IMR-90 (cell line): Measurements from ENCODE around the gene GOT1. TPM values are rescaled to one million over a fixed set of nuclear protein-coding genes. Genes with fewer than 3 reads are reported as not detected.

Experiments used
- ATAC-seq: fragments of 200-7000 bp; cut with Tn5 transposase; 2 replicates; pipeline ENCODE4 v1.9.1; 2020; ENCODE audit warnings: low read depth, mild to moderate bottlenecking, moderate library complexity
- BruUV-seq: library from RNA; stranded (reverse); fragments of 400-500 nt; replicated peaks from 2 replicates; lab custom pipeline; 2021; lab: Mats Ljungman, UMichigan
- CTCF ChIA-PET: fragments of 300-600 bp; formaldehyde crosslinking; extraction: SDS; loops from one replicate; lab custom pipeline; 2021; ENCODE audit warnings: antibody characterized with exemption; lab: Yijun Ruan, JAX
- POLR2A ChIA-PET: fragments of 300-600 bp; sonication (Branson Sonifier 250); formaldehyde crosslinking; loops from one replicate; lab custom pipeline; 2022; ENCODE audit warnings: antibody characterized with exemption; ENCODE audit not compliant: unreplicated experiment; lab: Charles Lee
- DNase-seq: peaks from one replicate; pipeline ENCODE4 v3.0.0; 2013
- H2AFZ ChIP-seq: replicated peaks from 2 replicates; pipeline ENCODE3; 2013; ENCODE audit warnings: low read length, mild to moderate bottlenecking; ENCODE audit not compliant: poor library complexity
- H2AK5ac ChIP-seq: 2 replicates; pipeline ENCODE4 v1.6.1; 2013; ENCODE audit warnings: low read depth, low read length, inconsistent platforms
- H2AK9ac ChIP-seq: replicated peaks from 2 replicates; pipeline ENCODE3; 2013; ENCODE audit warnings: mild to moderate bottlenecking, low read depth, low read length, moderate library complexity; ENCODE audit not compliant: poor library complexity
- H2BK120ac ChIP-seq: 2 replicates; pipeline ENCODE4 v1.6.1; 2013; ENCODE audit warnings: low read depth, low read length, inconsistent platforms
- H2BK15ac ChIP-seq: 3 replicates; pipeline ENCODE4 v1.6.1; 2013; ENCODE audit warnings: low read depth, low read length, inconsistent platforms
- H2BK20ac ChIP-seq: 2 replicates; pipeline ENCODE4 v1.6.1; 2013; ENCODE audit warnings: low read depth, mild to moderate bottlenecking, inconsistent platforms, low read length, moderate library complexity
- H2BK5ac ChIP-seq: 2 replicates; pipeline ENCODE4 v1.6.1; 2013; ENCODE audit warnings: mild to moderate bottlenecking, low read depth, low read length, inconsistent platforms; ENCODE audit not compliant: poor library complexity, severe bottlenecking
- H3K14ac ChIP-seq: replicated peaks from 2 replicates; pipeline ENCODE4 v1.6.1; 2013; ENCODE audit warnings: low read depth, low read length, inconsistent platforms
- H3K18ac ChIP-seq: 2 replicates; pipeline ENCODE4 v1.6.1; 2013; ENCODE audit warnings: low read depth, low read length, control low read depth
- H3K23ac ChIP-seq: 2 replicates; pipeline ENCODE4 v1.6.1; 2013; ENCODE audit warnings: low read depth, low read length, inconsistent platforms
- H3K27ac ChIP-seq: 2 replicates; pipeline ENCODE4 v1.5.1; 2013; ENCODE audit warnings: mild to moderate bottlenecking, control low read depth, low read length; ENCODE audit not compliant: insufficient read depth
- H3K27me3 ChIP-seq: 2 replicates; pipeline ENCODE4 v1.6.1; 2013; ENCODE audit warnings: low read length; ENCODE audit not compliant: control insufficient read depth, insufficient read depth
- H3K36me3 ChIP-seq: 2 replicates; pipeline ENCODE4 v1.6.1; 2013; ENCODE audit warnings: low read length, mixed read lengths; ENCODE audit not compliant: control insufficient read depth, insufficient read depth
- H3K4ac ChIP-seq: 2 replicates; pipeline ENCODE4 v1.6.1; 2013; ENCODE audit warnings: low read depth, low read length, inconsistent platforms
- H3K4me1 ChIP-seq: 2 replicates; pipeline ENCODE4 v1.6.1; 2013; ENCODE audit warnings: low read length, mixed read lengths; ENCODE audit not compliant: control insufficient read depth, insufficient read depth
- H3K4me2 ChIP-seq: 2 replicates; pipeline ENCODE4 v1.6.1; 2013; ENCODE audit warnings: low read depth, mild to moderate bottlenecking, control low read depth, low read length, moderate library complexity
- H3K4me3 ChIP-seq: 2 replicates; pipeline ENCODE4 v1.5.1; 2013; ENCODE audit warnings: low read depth, mild to moderate bottlenecking, control low read depth, low read length, moderate library complexity; ENCODE audit not compliant: insufficient read depth
- H3K56ac ChIP-seq: 2 replicates; pipeline ENCODE4 v1.6.1; 2013; ENCODE audit warnings: low read length, inconsistent platforms; ENCODE audit not compliant: insufficient read depth; ENCODE audit errors: extremely low read depth
- H3K79me1 ChIP-seq, 2 experiments: 2 replicates each; pipeline ENCODE4 v1.6.1; 2013; ENCODE audit warnings: low read length in 2 of 2, inconsistent platforms in 1 of 2, low read depth in 1 of 2
- H3K9ac ChIP-seq: 2 replicates; pipeline ENCODE4 v1.6.1; 2013; ENCODE audit warnings: low read depth, low read length, control low read depth
- H3K9me1 ChIP-seq: 2 replicates; pipeline ENCODE4 v1.6.1; 2013; ENCODE audit warnings: low read length, inconsistent platforms; ENCODE audit not compliant: insufficient read depth
- H3K9me3 ChIP-seq: 2 replicates; pipeline ENCODE4 v1.6.1; 2013; ENCODE audit warnings: low read length; ENCODE audit not compliant: control insufficient read depth, insufficient read depth
- H4K20me1 ChIP-seq: 2 replicates; pipeline ENCODE4 v1.6.1; 2013; ENCODE audit warnings: low read length, inconsistent platforms; ENCODE audit not compliant: insufficient read depth
- H4K5ac ChIP-seq: 2 replicates; pipeline ENCODE4 v1.6.1; 2013; ENCODE audit warnings: mild to moderate bottlenecking, low read depth, low read length, control low read depth
- H4K8ac ChIP-seq, 2 experiments: 2 replicates each; pipeline ENCODE4 v1.6.1; 2013; ENCODE audit warnings: low read depth in 2 of 2, low read length in 2 of 2, control low read depth in 1 of 2, inconsistent platforms in 1 of 2
- H4K91ac ChIP-seq: 2 replicates; pipeline ENCODE4 v1.6.1; 2013; ENCODE audit warnings: low read depth, low read length, inconsistent platforms; ENCODE audit not compliant: insufficient read depth
- BHLHE40 ChIP-seq: fragments of 150-350 bp; IDR thresholded peaks from 2 replicates; pipeline ENCODE4 v1.6.1; 2016; ENCODE audit warnings: mild to moderate bottlenecking, low read depth, low read length
- CHD1 ChIP-seq: IDR thresholded peaks from 2 replicates; pipeline ENCODE4 v1.6.1; 2012; ENCODE audit warnings: low read depth, low read length, improper control_type of control experiment
- CTCF ChIP-seq: conservative IDR thresholded peaks from 2 replicates; pipeline ENCODE4 v1.5.1; 2012; ENCODE audit warnings: mild to moderate bottlenecking, low read depth, low read length, improper control_type of control experiment
- FOS ChIP-seq: fragments of 150-350 bp; IDR thresholded peaks from 2 replicates; pipeline ENCODE4 v1.6.1; 2016; ENCODE audit warnings: low read depth, low read length
- MAFK ChIP-seq: IDR thresholded peaks from 2 replicates; pipeline ENCODE4 v1.6.1; 2012; ENCODE audit warnings: low read depth, low read length, improper control_type of control experiment
- POLR2A ChIP-seq: IDR thresholded peaks from 2 replicates; pipeline ENCODE4 v1.6.1; 2012; ENCODE audit warnings: mild to moderate bottlenecking, low read depth, low read length
- RFX5 ChIP-seq: IDR thresholded peaks from 2 replicates; pipeline ENCODE4 v1.8.0; 2012; ENCODE audit warnings: low read depth, mild to moderate bottlenecking, low read length, moderate library complexity
- SMC3 ChIP-seq: fragments of 150-350 bp; IDR thresholded peaks from 2 replicates; pipeline ENCODE4 v1.6.1; 2016; ENCODE audit warnings: low read depth, mild to moderate bottlenecking, antibody characterized with exemption, low read length, moderate library complexity
- WGBS, 2 experiments: methylation state at CpG; one replicate each; pipeline versions ENCODE4 v1.1.5 to v1.1.7; 2013; ENCODE audit warnings: missing lambda C conversion rate in 2 of 2; ENCODE audit not compliant: insufficient read length in 1 of 2; ENCODE audit errors: extremely low coverage in 2 of 2; 5-methylcytosine and 5-hydroxymethylcytosine counted together
- dilution Hi-C: fragments of 300-500 bp; cut with HindIII; formaldehyde crosslinking; loops from one replicate; pipeline ENCODE4 v1.14.3; 2018; ENCODE audit warnings: low sequenced_read_pairs; ENCODE audit not compliant: unreplicated experiment
- in situ Hi-C: fragments of 300-500 bp; cut with MboI; formaldehyde crosslinking; loops from 3 replicates; pipeline ENCODE4 v1.14.3; 2019; ENCODE audit warnings: low sequenced_read_pairs, inconsistent platforms, mixed read lengths
- intact Hi-C: fragments of 100-400 bp; cut with micrococcal nuclease; formaldehyde crosslinking; loops from 2 replicates; pipeline ENCODE4 v1.10.0; 2022
- polyA plus RNA-seq, 3 experiments: library from polyadenylated mRNA; depleted of rRNA; stranded (reverse); fragments of >200 nt; gene quantifications; 2 replicates each; pipeline ENCODE4 v1.2.3, GENCODE V29; 2012; ENCODE audit warnings: low replicate concordance in 1 of 3
- total RNA-seq: library from RNA; depleted of rRNA; stranded (reverse); fragments of >200 nt; gene quantifications from 2 replicates; pipeline ENCODE4 v1.2.3, GENCODE V29; 2012

GOT1 gene
- total and polyA plus RNA-seq, 2 of the 4 experiments (the other 2 are of a cell fraction): 29.4 to 46.1 TPM

GRCh38 chr10:99410146-99410545 is 20.3 kb downstream of the GOT1 start:
- intact Hi-C loops: no loop called here
- H3K56ac ChIP-seq: no peak overlapping the region
- no peak overlapping the region for H4K8ac ChIP-seq
- H2BK15ac ChIP-seq: no peak overlapping the region
- TF ChIP-seq CTCF: no peak
- TF ChIP-seq CHD1: no peak
- TF ChIP-seq MAFK: no peak
- no peak for TF ChIP-seq FOS
- TF ChIP-seq SMC3: no peak
- TF ChIP-seq POLR2A: no peak
- no peak for TF ChIP-seq BHLHE40
- no peak for TF ChIP-seq RFX5
- no peak overlapping the region for H3K4me3 ChIP-seq
- no CpG with 5 or more reads among the region's 1 CpG for WGBS, 2 experiments
- no peak overlapping the region for H3K14ac ChIP-seq
- no peak overlapping the region for H4K5ac ChIP-seq
- H2BK5ac ChIP-seq: no peak overlapping the region
- no peak for DNase-seq
- H4K20me1 ChIP-seq: no peaks in the 10 kb centered on the region
- H3K27me3 ChIP-seq: no peaks in the 10 kb centered on the region
- no peak overlapping the region for H3K9ac ChIP-seq
- no peak overlapping the region for H2BK120ac ChIP-seq
- H2BK20ac ChIP-seq: no peak overlapping the region
- no peak overlapping the region for H3K18ac ChIP-seq
- CTCF ChIA-PET: interaction anchor here (0.5 kb wide), 1 partner anchor 107 kb away, joined by 3 read pairs; no protein-coding TSS in a partner anchor
- no peak overlapping the region for H3K27ac ChIP-seq
- H4K91ac ChIP-seq: no peak overlapping the region
- no peak overlapping the region for H3K4ac ChIP-seq
- no peaks in the 10 kb centered on the region for H3K9me3 ChIP-seq
- H2AFZ ChIP-seq: no peak overlapping the region
- no peak overlapping the region for H2AK5ac ChIP-seq
- no peak overlapping the region for H2AK9ac ChIP-seq
- ATAC-seq: no peak
- H3K4me1 ChIP-seq: no peaks in the 10 kb centered on the region
- no peaks in the 10 kb centered on the region; the same call in 1 of the 2 replicates for H3K9me1 ChIP-seq
- no TSS peak for BruUV-seq
- peaks cover 4 to 18% of the 10 kb centered on the region in 2 experiments for H3K79me1 ChIP-seq
- H3K4me2 ChIP-seq: no peak overlapping the region
- H3K23ac ChIP-seq: no peak overlapping the region
- peaks cover 12% of the 10 kb centered on the region for H3K36me3 ChIP-seq
- in situ Hi-C loops: no loop called here
- dilution Hi-C loops: no loop called here
- POLR2A ChIA-PET: no interaction called here
